HG02885 (cell line): Measurements from ENCODE around the gene CADM1.

Source experiments
- ATAC-seq: cut with Tn5 transposase; IDR thresholded peaks from one replicate; pipeline ENCODE4 v1.9.1; 2021; ENCODE audit warnings: mild to moderate bottlenecking; ENCODE audit not compliant: unreplicated experiment, poor library complexity

Gene CADM1

DNA sequence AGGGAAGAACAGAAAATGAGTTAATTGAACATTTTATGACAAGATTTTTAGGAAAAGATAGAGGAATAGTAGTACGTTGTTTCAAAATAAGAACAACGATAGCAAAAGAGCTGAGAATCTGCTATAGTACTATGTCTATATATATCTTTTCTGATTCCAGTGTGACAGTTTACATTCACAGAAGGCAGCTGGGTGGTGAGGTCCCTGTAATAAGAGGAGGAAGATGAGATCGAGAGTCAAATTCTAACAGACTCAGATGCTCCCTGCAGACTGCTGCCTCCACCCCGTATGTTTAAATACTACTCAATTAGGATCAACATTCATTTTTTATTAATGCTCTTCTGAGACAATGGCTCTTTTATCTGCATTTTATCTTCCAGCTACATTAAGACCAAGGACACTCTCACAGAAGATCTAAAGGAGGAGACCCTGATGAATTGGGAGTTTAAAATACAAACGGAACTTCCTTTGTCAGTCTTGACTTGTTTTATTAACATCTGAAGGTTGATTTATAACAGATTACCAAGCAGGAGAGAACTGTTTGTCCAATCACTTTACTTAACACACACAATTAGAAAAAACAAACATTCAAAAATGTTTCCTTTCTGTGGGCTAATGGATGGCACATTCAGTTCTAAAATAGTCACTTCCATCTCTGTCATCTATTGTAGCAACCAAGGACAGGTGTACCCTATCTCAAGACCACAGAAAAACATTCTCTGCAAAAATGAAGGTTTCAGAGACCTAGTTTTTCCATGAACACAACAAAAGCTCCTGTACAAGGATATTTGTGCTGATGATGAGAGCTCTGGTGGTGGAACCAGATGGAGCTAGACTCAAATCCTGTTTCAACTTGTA lies 240.2 kb downstream of the CADM1 start:
- ATAC-seq = no peak

DNA sequence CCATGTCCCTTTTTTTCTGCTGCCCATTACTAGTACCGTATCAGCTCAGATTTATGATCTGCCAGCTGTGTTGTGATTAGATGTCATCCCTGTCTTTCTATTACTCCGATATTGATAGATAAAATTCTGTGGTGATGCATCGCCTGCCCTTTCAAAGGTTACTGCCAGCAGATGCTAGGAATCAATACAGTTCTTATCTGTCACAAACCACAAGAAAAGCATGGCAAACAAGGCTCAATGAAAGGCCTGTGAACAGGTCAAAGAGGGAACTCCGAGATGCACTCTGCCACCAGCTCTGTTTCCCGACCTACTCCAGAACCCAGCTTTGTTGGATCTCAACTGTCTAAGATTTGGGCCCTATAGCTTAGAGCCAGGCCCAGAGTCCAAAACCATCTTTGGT lies 246.0 kb downstream of the CADM1 start:
- ATAC-seq = no peak

DNA sequence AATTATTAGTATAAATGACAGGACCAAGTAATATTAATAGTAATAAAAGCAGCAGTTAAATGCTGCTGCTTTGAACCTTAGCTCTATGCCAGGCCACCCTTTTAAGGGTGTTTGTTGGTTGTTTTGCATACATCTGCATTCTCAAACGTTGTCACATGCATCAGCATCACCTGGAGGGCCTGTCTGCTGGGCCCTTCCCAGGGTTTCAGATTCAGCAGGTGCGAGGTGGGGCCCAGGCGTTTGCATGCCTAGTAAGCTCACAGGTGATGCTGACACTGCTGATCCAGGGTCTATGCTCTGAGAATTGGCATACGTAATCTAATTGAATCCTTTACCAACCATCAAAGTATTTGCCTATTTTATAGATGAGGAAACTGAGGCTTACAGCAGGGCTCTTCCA lies 246.5 kb downstream of the CADM1 start:
- no peak for ATAC-seq

DNA sequence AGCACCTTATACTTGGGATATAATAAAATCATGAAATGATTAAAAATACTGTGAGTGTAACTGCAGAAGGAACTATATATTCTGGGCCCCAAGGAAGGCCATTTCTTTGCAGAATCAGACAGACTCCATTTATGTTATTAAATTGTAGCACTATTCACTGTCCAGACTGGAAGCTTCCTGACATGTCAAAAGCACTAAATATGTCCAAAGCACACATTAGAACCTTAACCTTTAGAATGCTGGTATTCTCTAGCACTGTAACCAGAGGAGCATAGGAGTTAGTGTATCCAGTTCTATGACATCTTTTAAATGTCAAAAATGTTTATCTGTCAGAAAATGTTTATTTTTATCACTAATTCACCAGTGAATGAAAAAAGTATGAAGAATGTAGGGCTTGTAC lies 246.9 kb downstream of the CADM1 start:
- no peak for ATAC-seq

DNA sequence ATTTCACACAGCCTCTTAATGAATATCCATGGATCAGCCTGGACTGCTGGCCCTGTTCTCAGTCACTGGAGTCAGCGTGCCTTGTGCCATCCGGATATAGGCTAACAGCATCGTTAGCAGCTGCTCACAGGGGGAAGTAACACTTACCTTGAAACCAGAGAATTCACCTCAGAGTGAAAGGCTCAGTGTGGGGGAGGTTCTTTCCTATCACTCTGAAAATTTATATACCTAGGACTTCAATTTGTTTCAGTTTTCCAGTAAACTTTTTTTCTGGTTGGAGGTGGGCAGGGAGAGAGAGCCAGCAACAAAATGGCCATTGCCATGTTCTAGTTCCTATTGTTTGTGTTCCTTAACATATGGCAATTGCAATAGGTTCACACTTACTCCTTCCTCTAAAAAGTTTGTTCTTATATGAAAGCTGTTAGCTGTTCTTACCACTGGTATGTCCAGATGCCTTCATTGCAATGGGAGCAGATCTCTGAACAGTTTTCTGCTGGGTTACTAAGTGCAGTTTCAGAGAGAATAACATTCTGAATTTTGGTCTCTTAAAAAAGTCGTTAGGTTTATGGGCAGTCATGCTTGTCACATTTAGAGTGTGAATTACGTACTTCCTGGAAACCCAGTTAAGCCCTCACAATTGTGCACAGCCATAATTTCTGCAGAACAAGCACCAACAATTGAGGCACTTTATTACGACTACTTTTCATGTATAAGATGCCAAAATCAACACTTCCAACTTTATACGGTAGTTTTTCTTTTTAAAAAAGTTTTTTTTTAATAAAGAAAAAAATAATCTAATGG lies 247.6 kb downstream of the CADM1 start:
- ATAC-seq = peak; percentile 98

DNA sequence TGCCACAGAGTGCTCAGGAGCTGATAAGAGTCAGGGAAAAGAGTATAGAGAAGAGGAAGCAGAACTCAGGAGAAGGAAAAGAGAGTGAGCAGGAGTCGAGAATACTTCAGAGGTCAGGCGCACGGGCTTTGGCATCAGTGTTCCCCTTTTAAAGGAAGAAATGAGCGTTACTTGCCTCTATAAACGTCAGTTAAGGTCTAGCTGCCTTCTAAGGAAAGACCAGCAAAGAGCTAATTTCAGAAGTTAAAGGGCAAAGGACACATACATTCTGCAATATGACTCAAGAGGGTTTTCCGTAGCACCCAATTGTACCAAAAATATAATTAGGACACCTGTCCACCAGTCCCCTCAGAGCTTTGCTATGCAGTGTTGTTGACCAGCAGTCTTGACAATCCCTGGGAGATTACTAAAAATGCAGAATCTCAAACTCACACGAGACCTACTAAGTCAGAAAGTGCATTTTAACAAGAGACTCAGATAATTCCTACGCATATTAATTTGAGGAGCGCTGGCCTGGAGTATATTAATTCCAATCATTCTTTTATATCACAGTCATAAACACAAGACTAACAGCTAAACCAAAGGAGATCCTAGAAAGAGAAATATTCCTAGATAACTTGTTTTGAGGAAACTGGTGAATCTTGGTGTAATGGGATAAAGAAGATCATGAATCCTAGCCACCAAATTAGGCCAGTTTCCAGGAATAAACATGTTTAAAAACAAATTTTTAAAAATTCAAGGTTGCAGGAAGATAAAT lies 249.0 kb downstream of the CADM1 start:
- ATAC-seq = no peak

DNA sequence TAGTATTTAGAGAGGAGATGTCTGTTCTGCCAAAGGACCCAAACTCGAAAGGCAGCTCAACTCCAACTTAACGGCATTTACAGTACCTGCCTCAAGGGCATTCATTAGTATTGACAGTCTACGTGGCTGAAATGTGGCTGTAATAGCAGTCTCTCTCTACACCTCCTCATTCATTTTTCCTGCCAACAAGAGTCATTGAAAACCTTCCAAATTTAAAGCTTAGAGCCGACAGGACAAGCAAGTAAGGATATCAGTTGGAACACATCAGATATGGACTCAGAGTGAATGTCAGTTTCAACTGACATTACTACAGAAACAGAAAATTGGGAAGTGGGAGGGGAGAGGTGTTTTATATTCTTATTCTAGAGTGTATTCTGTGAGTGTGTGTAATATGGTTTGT lies 253.1 kb downstream of the CADM1 start:
- ATAC-seq = no peak

DNA sequence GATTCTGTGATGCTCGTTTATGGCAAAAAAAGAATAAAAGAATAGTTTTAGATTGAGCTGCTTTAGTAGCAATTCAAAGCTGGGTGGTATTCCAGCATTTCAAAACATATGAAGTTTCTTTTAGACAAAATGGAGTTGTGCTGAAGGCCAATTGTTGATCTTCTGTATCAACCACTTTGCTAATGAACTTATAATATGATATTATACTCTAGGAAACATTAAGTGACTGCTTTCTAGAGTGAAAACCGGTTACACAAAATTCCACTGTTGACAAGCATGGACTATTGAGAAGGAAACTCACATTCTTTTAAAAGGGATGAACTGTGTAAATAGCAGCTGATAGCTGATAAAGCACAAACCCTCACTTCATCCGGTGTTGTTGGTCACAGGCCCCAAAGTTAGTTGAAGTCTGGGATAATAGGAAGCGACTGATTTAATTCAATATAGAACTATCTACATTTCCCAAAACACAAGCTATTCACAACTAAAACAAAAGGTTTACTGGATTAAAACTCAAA lies 255.1 kb downstream of the CADM1 start:
- ATAC-seq = no peak

DNA sequence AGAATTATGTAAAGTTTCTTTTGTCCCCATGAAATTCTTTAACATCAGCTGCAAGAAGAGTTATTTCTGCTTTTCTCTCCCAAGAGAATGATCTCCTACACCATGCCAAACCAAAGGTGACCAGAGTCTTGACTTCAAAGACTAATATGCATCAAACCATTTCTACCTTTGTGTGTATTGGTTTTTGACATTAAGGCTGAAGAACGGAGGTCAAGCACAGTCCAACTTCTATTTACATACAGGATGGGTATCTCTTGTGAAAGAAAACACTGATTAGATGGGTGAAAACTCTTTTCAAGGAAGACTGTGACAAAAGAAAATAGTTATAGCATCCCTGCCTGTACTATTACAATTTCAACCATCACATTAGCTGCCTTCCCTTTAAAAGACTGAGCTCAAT lies 256.3 kb downstream of the CADM1 start:
- no peak for ATAC-seq

DNA sequence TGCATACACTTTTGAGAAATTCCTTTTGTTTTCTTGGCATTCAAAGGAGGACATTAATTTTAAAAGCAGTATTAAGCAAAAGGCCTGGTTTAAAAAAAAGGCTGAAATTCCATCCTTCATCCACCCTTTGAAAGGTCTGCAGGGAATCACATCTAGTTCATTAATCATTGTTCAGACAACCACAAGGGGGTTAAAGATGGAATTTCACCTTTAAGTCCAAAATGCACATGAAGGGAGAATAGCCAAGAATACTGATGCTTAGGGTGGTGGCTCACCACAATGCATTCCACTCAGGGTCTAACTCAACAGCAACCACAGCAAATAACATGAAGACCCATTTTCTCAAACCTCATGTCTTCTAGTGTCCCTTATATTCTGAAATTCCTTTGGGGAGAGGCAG lies 256.9 kb downstream of the CADM1 start:
- ATAC-seq = no peak

DNA sequence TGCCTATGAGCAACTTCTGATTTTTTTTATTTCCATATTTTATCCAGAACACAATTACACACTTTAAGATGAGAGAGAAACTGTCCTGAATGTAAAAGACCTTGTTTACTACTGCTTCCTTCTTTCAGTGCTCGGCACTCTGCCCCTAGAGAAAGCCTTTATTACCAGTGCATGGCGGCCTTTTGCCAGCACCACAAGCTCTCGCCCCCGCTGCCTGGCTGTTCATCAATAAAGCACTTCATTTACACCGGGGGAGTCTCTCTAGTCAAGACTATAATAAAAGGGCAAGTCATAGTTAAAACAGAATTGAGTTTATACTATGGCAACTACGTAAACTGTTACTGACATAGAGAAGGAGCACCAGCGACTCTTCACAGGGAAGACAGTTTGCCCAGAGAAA lies 259.5 kb downstream of the CADM1 start:
- no peak for ATAC-seq

DNA sequence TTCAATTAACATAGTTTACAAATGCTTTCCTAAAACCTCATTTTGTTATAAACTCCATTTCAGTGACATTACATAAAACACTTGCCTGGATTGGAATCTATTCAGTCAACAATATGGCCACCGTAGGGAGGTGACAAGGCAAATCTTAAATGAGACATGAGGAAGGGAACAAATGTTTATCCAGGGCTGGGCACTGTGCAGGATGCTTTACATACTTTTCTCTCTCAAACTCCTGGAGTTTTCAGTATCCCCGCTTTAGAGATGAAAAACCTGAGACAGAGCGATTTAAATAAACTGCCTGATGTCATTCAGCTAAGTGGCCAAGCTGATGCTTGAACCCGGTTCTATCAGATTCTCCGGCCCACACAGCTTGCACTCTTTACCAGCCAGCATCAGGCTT lies 259.9 kb downstream of the CADM1 start:
- no peak for ATAC-seq

DNA sequence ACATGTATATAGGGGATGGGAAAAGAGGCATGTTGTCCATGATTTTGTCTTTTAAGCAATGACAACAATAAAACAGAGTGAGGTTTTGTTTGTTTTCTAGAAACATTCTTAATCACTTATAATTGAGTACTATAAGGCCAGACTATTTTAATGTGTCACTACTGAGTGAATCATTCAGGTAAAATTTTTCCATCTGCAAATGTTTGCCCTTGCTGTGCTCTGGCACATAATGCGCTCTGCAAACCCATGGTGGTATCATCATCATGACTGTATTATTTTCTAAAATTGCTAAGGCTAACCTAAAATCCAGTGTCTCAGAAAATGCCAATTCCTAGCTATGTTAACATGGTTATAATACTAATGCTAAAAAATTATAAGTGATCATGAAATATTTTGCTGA lies 261.2 kb downstream of the CADM1 start:
- ATAC-seq = no peak

DNA sequence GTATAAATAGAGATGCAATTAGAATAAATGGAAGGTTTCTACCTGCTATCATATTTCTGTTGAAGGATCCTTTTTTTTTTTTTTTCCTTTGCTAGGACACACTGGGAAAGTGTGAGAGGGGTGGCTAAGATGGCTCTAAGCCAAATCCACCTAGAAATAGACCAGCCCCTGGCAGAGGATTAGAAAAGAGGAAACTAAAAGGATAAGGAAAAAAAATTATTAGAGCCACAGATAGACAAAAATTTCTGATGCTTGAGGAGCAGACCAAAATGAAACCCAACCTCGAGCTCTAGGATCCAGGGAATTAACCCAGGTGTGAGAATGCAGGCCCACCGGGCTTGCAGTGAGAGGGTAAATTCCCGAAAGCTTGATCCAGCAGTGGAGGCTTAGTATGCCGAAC lies 262.3 kb downstream of the CADM1 start:
- ATAC-seq = no peak

DNA sequence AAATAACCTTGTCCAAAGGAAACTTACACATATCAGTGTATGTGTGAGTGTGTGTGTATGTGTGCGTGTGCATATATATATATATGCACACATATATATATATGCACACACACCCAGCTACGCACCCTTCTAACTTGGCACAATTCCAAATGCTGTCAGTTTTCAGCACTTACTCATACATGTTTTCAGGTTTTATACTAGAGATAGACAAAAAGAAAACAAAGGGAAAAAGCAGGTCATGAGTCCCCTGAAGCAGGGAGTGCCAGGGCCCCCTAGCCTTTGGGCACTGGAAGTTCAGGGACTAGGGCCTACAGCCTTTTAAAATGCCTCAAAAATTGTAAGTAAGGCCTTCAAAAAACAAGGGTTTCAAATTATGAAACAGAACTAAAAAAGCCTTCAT lies 265.4 kb downstream of the CADM1 start:
- no peak for ATAC-seq

DNA sequence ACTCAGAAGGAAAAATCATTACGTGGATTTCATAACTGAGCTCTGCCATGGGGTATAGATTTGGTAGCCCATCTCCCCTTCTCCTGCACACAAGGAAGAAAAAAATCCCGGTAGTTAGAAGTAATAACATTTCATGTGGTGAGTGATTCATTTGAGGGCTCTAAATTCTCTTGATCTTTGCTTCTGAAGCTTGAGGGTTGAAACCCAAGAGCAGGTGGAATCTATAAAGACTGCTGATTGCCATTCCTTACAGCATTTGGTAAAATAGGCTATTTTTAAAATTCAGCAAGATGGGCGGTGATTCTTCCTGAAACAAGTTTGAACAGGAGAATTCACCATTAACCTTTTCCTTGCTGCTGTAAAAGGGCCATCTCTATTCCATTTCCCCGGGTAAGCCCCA lies 266.1 kb downstream of the CADM1 start:
- no peak for ATAC-seq

DNA sequence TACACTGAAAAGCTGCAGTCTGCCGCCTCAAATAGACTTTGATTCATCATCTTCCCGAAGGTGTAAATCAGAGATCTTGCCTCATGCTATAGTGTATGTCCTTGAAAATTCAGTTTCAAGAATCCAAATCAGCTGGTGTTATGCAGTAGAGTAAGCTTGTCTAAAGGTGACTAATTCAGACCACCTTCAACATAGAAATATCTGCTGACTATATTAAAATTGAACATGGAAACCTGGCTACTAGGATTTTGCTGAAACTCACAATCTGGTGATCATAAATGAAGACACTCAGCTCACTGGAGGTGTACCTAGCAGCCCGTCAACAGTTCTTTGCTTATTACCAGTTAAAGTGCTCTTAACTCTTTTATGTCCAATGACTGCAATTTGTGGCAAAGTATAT lies 266.6 kb downstream of the CADM1 start:
- no peak for ATAC-seq

DNA sequence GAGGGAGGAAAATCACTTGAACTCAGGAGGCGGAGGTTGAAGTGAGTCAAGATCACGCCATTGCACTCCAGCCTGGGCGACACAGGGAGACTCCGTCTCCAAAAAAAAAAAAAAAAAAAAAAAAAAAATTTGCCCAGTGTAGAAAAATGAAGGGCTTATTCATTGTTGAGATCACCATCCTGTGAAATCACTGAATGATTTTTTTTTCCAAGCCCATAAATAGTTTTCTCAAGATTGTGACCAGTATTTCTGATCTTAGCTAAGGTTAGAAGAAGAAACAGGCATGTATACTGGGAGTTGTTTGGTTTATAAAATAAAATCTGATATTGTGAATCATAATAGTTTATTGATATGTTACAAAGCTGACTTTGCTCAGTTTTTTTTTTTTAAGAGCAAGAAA lies 269.4 kb downstream of the CADM1 start:
- ATAC-seq = no peak

DNA sequence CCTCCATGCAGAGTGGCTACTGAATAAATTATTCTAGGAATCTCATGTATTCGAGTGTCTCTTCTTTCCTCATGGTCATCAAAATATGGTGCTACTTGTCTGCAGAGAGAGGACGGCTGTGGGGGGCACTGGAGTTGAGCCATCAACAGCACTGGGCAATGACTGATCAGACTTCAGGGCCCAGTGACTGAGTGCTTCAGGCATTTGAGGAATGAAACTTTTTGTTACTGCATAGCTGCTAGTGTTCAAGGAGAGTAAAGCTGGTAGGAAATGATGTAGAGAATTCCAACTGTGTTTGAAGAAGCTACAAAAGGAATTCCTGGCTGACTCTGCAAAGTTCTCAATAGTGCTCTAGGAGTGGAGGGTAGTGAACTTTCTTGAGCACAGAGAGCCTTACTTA lies 277.7 kb downstream of the CADM1 start:
- ATAC-seq = no peak

DNA sequence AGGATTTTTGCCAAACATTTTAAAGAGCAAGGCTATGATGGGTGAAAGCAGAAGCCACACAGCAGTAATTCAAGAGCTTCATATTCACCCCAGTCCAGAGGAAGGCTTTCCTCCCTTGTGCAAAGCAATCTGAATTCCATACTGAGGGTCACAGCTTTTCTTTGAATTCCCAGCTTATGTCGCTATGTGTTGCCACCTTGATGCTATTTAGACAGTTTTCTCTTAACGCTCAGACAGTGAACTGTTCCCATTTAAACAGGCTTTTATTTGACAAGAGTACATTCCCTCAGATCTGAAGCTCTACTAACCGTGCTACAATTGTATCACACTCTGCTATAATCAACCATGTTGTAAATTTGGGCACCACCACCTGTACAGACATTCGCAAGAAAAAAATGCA lies 279.7 kb downstream of the CADM1 start:
- ATAC-seq = no peak
